K562 (cell line): ENCODE results near the gene FZD8. TPM values are rescaled to one million over a fixed set of nuclear protein-coding genes. Genes with fewer than 3 reads are reported as not detected.

Experiments used
- E2F6 ChIP-seq, 2 experiments: IDR thresholded peaks; 2 replicates each; pipeline ENCODE4 v1.6.1; 2011; ENCODE audit warnings: borderline replicate concordance in 1 of 2, control low read depth in 1 of 2, low read depth in 1 of 2, low read length in 1 of 2, mild to moderate bottlenecking in 1 of 2, mixed read lengths in 1 of 2, moderate library complexity in 1 of 2; ENCODE audit not compliant: insufficient read depth in 1 of 2, insufficient read length in 1 of 2, poor library complexity in 1 of 2, severe bottlenecking in 1 of 2; ENCODE audit errors: extremely low read depth in 1 of 2
- GABPA ChIP-seq: fragments of 200-800 bp; sonication (Bioruptor generic); conservative IDR thresholded peaks from 2 replicates; pipeline ENCODE4 v1.6.1; 2016; ENCODE audit warnings: low read depth, missing genetic modification characterization, missing compliant biosample characterization
- HOMEZ ChIP-seq: fragments of 250-450 bp; sonication (Bioruptor Pico); IDR thresholded peaks from 2 replicates; pipeline ENCODE4 v1.4.0; 2020; ENCODE audit warnings: mild to moderate bottlenecking, moderate library complexity
- KDM5B ChIP-seq: fragments of 200-600 bp; sonication (generic); IDR thresholded peaks from 2 replicates; pipeline ENCODE4 v1.6.1; 2012; ENCODE audit warnings: low read depth, mild to moderate bottlenecking, moderate library complexity, low read length, control low read depth, inconsistent platforms; ENCODE audit not compliant: insufficient replicate concordance
- PCBP1 ChIP-seq: fragments of 200-400 bp; formaldehyde crosslinking; IDR thresholded peaks from 2 replicates; pipeline ENCODE4 v1.6.1; 2018; ENCODE audit warnings: mild to moderate bottlenecking, low read depth, low read length; ENCODE audit not compliant: poor library complexity, severe bottlenecking
- PHF20 ChIP-seq: fragments of 450-650 bp; IDR thresholded peaks from 2 replicates; pipeline ENCODE4 v1.6.1; 2018; ENCODE audit not compliant: partially characterized antibody
- PHF21A ChIP-seq: fragments of 450-650 bp; IDR thresholded peaks from 2 replicates; pipeline ENCODE4 v1.6.1; 2017; ENCODE audit warnings: low read depth, borderline replicate concordance
- PHF8 ChIP-seq: fragments of 200-600 bp; sonication (generic); IDR thresholded peaks from 2 replicates; pipeline ENCODE4 v1.6.1; 2012; ENCODE audit warnings: mixed run types, mild to moderate bottlenecking, inconsistent platforms, low read length, moderate library complexity, borderline replicate concordance
- SUPT5H ChIP-seq: fragments of 450-650 bp; IDR thresholded peaks from 2 replicates; pipeline ENCODE4 v1.6.1; 2016
- ZNF3 ChIP-seq: fragments of 250-450 bp; sonication (Bioruptor Pico); IDR thresholded peaks from 2 replicates; pipeline ENCODE4 v1.5.0; 2021; ENCODE audit warnings: mild to moderate bottlenecking, moderate library complexity
- ZNF740 ChIP-seq, 3 experiments: fragments of 200-800 bp in 1 of 3; sonication (Bioruptor generic) in 1 of 3; sonication (generic) in 1 of 3; formaldehyde crosslinking in 1 of 3; IDR thresholded peaks; 2 replicates each; pipeline versions ENCODE4 v1.6.1 to v1.8.0; 2016 to 2022; ENCODE audit warnings: mild to moderate bottlenecking in 2 of 3, missing compliant biosample characterization in 2 of 3, missing genetic modification characterization in 2 of 3, missing genetic modification reagents in 1 of 3
- polyA plus RNA-seq, 8 experiments: library from polyadenylated mRNA; depleted of rRNA in 4 of 8; stranded (reverse) in 5 of 8; unstranded in 3 of 8; fragments of >200 nt; fragmentation: Nextera tagmentation in 2 of 8; fragmentation: Illumina TruSeq in 1 of 8; extraction: Ambion mirVana in 2 of 8; extraction: Trizol in 1 of 8; gene quantifications; 2 replicates each; pipeline versions ENCODE4 v1.2.1 to v1.2.3, GENCODE V29; 2011 to 2014; ENCODE audit warnings: inconsistent platforms in 1 of 8, missing spikeins in 1 of 8
- total RNA-seq, 7 experiments: library from RNA; depleted of rRNA in 6 of 7; stranded (reverse); fragments of >200 nt in 6 of 7; fragmentation: Illumina TruSeq in 2 of 7; extraction: Trizol in 2 of 7; gene quantifications; 2 replicates each; pipeline versions ENCODE4 v1.2.1 to v1.2.3, GENCODE V29; 2011 to 2021; ENCODE audit warnings: low replicate concordance in 1 of 7
- TF ChIP-seq, protein P1 (sequence below), 3 experiments: fragments of 200-800 bp in 1 of 3; fragments of 250-450 bp in 1 of 3; fragments of 450-650 bp in 1 of 3; sonication (Bioruptor Pico) in 1 of 3; sonication (Bioruptor generic) in 1 of 3; formaldehyde crosslinking in 1 of 3; IDR thresholded peaks; 2 replicates each; pipeline versions ENCODE4 v1.6.1 to v1.8.0; 2016 to 2022; ENCODE audit warnings: mild to moderate bottlenecking in 2 of 3, missing genetic modification characterization in 2 of 3, missing compliant biosample characterization in 1 of 3, moderate library complexity in 1 of 3
- TF ChIP-seq, protein P2 (sequence below): fragments of 450-650 bp; IDR thresholded peaks from 2 replicates; pipeline ENCODE4 v1.6.1; 2014; ENCODE audit warnings: low read depth, mild to moderate bottlenecking, moderate library complexity, borderline replicate concordance

Gene FZD8
- total and polyA plus RNA-seq, 9 of the 15 experiments (the other 6 are each of a cell fraction or from before 2014, with no cell fraction given), result 0.03 to 1.2 (median 0.16) TPM; not detected in 1

GRCh38 chr10:35642035-35642792 is at the start of gene FZD8 (continued):
- TF ChIP-seq, protein P1, sequence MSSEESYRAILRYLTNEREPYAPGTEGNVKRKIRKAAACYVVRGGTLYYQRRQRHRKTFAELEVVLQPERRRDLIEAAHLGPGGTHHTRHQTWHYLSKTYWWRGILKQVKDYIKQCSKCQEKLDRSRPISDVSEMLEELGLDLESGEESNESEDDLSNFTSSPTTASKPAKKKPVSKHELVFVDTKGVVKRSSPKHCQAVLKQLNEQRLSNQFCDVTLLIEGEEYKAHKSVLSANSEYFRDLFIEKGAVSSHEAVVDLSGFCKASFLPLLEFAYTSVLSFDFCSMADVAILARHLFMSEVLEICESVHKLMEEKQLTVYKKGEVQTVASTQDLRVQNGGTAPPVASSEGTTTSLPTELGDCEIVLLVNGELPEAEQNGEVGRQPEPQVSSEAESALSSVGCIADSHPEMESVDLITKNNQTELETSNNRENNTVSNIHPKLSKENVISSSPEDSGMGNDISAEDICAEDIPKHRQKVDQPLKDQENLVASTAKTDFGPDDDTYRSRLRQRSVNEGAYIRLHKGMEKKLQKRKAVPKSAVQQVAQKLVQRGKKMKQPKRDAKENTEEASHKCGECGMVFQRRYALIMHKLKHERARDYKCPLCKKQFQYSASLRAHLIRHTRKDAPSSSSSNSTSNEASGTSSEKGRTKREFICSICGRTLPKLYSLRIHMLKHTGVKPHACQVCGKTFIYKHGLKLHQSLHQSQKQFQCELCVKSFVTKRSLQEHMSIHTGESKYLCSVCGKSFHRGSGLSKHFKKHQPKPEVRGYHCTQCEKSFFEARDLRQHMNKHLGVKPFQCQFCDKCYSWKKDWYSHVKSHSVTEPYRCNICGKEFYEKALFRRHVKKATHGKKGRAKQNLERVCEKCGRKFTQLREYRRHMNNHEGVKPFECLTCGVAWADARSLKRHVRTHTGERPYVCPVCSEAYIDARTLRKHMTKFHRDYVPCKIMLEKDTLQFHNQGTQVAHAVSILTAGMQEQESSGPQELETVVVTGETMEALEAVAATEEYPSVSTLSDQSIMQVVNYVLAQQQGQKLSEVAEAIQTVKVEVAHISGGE (CRISPR knock-in tag; IDR thresholded peaks at IDR 0.05), result peak in 1 of 3 experiments; percentile 34; a peak in 1 of 6 replicates
- TF ChIP-seq ZNF740 (CRISPR knock-in tag; IDR thresholded peaks at IDR 0.05), result peak; percentile 18; the same call in 1 of the 2 replicates
- no peak for TF ChIP-seq ZNF740 (tag; IDR thresholded peaks at IDR 0.05)
- peak; percentile 49; the same call in 1 of the 2 replicates for TF ChIP-seq SUPT5H
- peak; percentile 43 for TF ChIP-seq PCBP1
- TF ChIP-seq PHF20, result no peak
- no peak for TF ChIP-seq PHF21A
- peak in 1 of 2 experiments; percentile 73 for TF ChIP-seq E2F6 (IDR thresholded peaks at IDR 0.05; ENCODE audit: borderline replicate concordance in 1 of 2, extremely low read depth in 1 of 2, insufficient read depth in 1 of 2, insufficient read length in 1 of 2, low read depth in 1 of 2, low read length in 1 of 2, poor library complexity in 1 of 2, severe bottlenecking in 1 of 2)
- TF ChIP-seq PHF8, result peak; percentile 56; the same call in 1 of the 2 replicates
- TF ChIP-seq, protein P2, sequence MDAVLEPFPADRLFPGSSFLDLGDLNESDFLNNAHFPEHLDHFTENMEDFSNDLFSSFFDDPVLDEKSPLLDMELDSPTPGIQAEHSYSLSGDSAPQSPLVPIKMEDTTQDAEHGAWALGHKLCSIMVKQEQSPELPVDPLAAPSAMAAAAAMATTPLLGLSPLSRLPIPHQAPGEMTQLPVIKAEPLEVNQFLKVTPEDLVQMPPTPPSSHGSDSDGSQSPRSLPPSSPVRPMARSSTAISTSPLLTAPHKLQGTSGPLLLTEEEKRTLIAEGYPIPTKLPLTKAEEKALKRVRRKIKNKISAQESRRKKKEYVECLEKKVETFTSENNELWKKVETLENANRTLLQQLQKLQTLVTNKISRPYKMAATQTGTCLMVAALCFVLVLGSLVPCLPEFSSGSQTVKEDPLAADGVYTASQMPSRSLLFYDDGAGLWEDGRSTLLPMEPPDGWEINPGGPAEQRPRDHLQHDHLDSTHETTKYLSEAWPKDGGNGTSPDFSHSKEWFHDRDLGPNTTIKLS, result peak; percentile 35; the same call in 1 of the 2 replicates
- TF ChIP-seq GABPA (tag), result peak; percentile 55
- TF ChIP-seq KDM5B, result peak; percentile 68
- no peak for TF ChIP-seq ZNF3 (CRISPR knock-in tag)
- no peak for TF ChIP-seq HOMEZ (CRISPR knock-in tag)
